H1 (cell line): ENCODE data around the gene NEUROG1. TPM values are rescaled to one million over a fixed set of nuclear protein-coding genes. Genes with fewer than 3 reads are reported as not detected.

ENCODE experiments used
- CTCF ChIA-PET: fragments of 300-600 bp; sonication (Branson Sonifier 250); formaldehyde crosslinking; loops from one replicate; lab custom pipeline; 2021; ENCODE audit not compliant: partially characterized antibody; lab: Charles Lee
- POLR2A ChIA-PET: fragments of 300-600 bp; sonication (Branson Sonifier 250); formaldehyde crosslinking; loops from one replicate; lab custom pipeline; 2021; ENCODE audit warnings: inconsistent platforms; ENCODE audit not compliant: partially characterized antibody; lab: Charles Lee
- DNase-seq, 2 experiments: peaks; one replicate each; pipeline versions ENCODE4 v3.0.0 to v3.0.0-alpha.2; 2010 to 2022; ENCODE audit warnings: low spot score in 2 of 2, low read depth in 1 of 2, mixed read lengths in 1 of 2
- FAIRE-seq: peaks from 2 replicates; lab custom pipeline; 2011; peaks lifted over from hg19 to GRCh38; lab: Jason Lieb, UNC
- H2AFZ ChIP-seq: 2 replicates; pipeline ENCODE4 v1.8.1; 2012; ENCODE audit warnings: low read length, inconsistent platforms
- H2AK5ac ChIP-seq: 2 replicates; pipeline ENCODE4 v1.6.1; 2013; ENCODE audit warnings: low read depth, low read length
- H2BK120ac ChIP-seq: replicated peaks from 2 replicates; pipeline ENCODE3; 2013; ENCODE audit warnings: low read depth, low read length, inconsistent platforms
- H2BK12ac ChIP-seq: 2 replicates; pipeline ENCODE4 v1.6.1; 2013; ENCODE audit warnings: low read depth, low read length
- H2BK15ac ChIP-seq: 2 replicates; pipeline ENCODE4 v1.6.1; 2013; ENCODE audit warnings: low read length
- H2BK20ac ChIP-seq: 2 replicates; pipeline ENCODE4 v1.6.1; 2013; ENCODE audit warnings: low read length
- H2BK5ac ChIP-seq: 2 replicates; pipeline ENCODE4 v1.6.1; 2013; ENCODE audit warnings: low read depth, low read length
- H3K14ac ChIP-seq: 2 replicates; pipeline ENCODE4 v1.6.1; 2013; ENCODE audit warnings: inconsistent platforms; ENCODE audit not compliant: insufficient read length
- H3K18ac ChIP-seq: 2 replicates; pipeline ENCODE4 v1.6.1; 2013; ENCODE audit warnings: low read length; ENCODE audit errors: extremely low read depth
- H3K23ac ChIP-seq: 2 replicates; pipeline ENCODE4 v1.6.1; 2013; ENCODE audit warnings: inconsistent platforms; ENCODE audit not compliant: insufficient read length
- H3K23me2 ChIP-seq: 2 replicates; pipeline ENCODE4 v1.6.1; 2013; ENCODE audit warnings: low read depth, low read length
- H3K27ac ChIP-seq: 2 replicates; pipeline ENCODE4 v1.6.1; 2011; ENCODE audit warnings: low read depth, low read length, inconsistent platforms
- H3K27me3 ChIP-seq, 4 experiments: replicated peaks in 1 of 4; 1 replicate in 1 of 4; 2 replicates in 3 of 4; pipeline versions ENCODE4 v1.6.1 to v1.8.1; 2011 to 2013; ENCODE audit warnings: low read length in 3 of 4, mild to moderate bottlenecking in 3 of 4, inconsistent platforms in 2 of 4, mixed read lengths in 2 of 4, moderate library complexity in 1 of 4; ENCODE audit not compliant: control insufficient read depth in 3 of 4, insufficient read depth in 3 of 4; ENCODE audit errors: extremely low read depth in 1 of 4
- H3K36me3 ChIP-seq, 4 experiments: 2 replicates each; pipeline versions ENCODE4 v1.6.1 to v1.8.1; 2011 to 2013; ENCODE audit warnings: mild to moderate bottlenecking in 4 of 4, low read length in 3 of 4, moderate library complexity in 2 of 4, control low read depth in 1 of 4, inconsistent platforms in 1 of 4; ENCODE audit not compliant: insufficient read depth in 4 of 4, control insufficient read depth in 2 of 4
- H3K4ac ChIP-seq: replicated peaks from 2 replicates; pipeline ENCODE3; 2013; ENCODE audit warnings: low read length, low read depth, mixed read lengths, inconsistent platforms; ENCODE audit not compliant: insufficient read length
- H3K4me1 ChIP-seq, 4 experiments: replicated peaks in 1 of 4; 1 replicate in 1 of 4; 2 replicates in 3 of 4; pipeline versions ENCODE4 v1.6.1 to v1.8.1; 2011 to 2013; ENCODE audit warnings: low read length in 3 of 4, inconsistent platforms in 2 of 4, mixed read lengths in 1 of 4; ENCODE audit not compliant: insufficient read depth in 4 of 4, control insufficient read depth in 3 of 4
- H3K4me2 ChIP-seq, 2 experiments: 2 replicates each; pipeline versions ENCODE4 v1.6.1 to v1.8.1; 2011 to 2013; ENCODE audit warnings: low read depth in 2 of 2, low read length in 2 of 2, control low read depth in 1 of 2, inconsistent platforms in 1 of 2, mild to moderate bottlenecking in 1 of 2; ENCODE audit not compliant: insufficient read depth in 1 of 2
- H3K4me3 ChIP-seq, 4 experiments: fragments of 200-600, 300-600 bp in 1 of 4; sonication (generic), shearing (Covaris generic), sonication (Bioruptor Twin) in 1 of 4; 2 replicates each; pipeline versions ENCODE4 v1.5.1 to v1.8.1; 2011 to 2016; ENCODE audit warnings: low read length in 4 of 4, low read depth in 3 of 4, control low read depth in 2 of 4, inconsistent platforms in 2 of 4, mild to moderate bottlenecking in 2 of 4, mixed read lengths in 1 of 4, moderate library complexity in 1 of 4; ENCODE audit not compliant: insufficient read depth in 2 of 4; ENCODE audit errors: extremely low read depth in 1 of 4
- H3K56ac ChIP-seq: replicated peaks from 2 replicates; pipeline ENCODE3; 2013; ENCODE audit warnings: low read depth, mild to moderate bottlenecking, mixed read lengths, low read length, inconsistent platforms; ENCODE audit not compliant: insufficient read length
- H3K79me1 ChIP-seq: 2 replicates; pipeline ENCODE4 v1.6.1; 2013; ENCODE audit warnings: low read depth, low read length, control low read depth
- H3K79me2 ChIP-seq, 2 experiments: 2 replicates each; pipeline versions ENCODE4 v1.6.1 to v1.8.1; 2012 to 2013; ENCODE audit warnings: low read length in 2 of 2, mild to moderate bottlenecking in 2 of 2, inconsistent platforms in 1 of 2; ENCODE audit not compliant: insufficient read depth in 2 of 2, control insufficient read depth in 1 of 2
- H3K9ac ChIP-seq, 4 experiments: replicated peaks in 1 of 4; 1 replicate in 1 of 4; 2 replicates in 3 of 4; pipeline versions ENCODE4 v1.6.1 to v1.8.1; 2011 to 2013; ENCODE audit warnings: low read depth in 3 of 4, low read length in 3 of 4, control low read depth in 2 of 4, mild to moderate bottlenecking in 2 of 4, moderate library complexity in 2 of 4, inconsistent platforms in 1 of 4; ENCODE audit errors: extremely low read depth in 1 of 4
- H3K9me3 ChIP-seq, 2 experiments: 2 replicates each; pipeline versions ENCODE4 v1.6.1 to v1.8.1; 2012 to 2013; ENCODE audit warnings: mild to moderate bottlenecking in 2 of 2, moderate library complexity in 2 of 2, control low read depth in 1 of 2, inconsistent platforms in 1 of 2, low read depth in 1 of 2, low read length in 1 of 2, mixed read lengths in 1 of 2; ENCODE audit not compliant: insufficient read depth in 2 of 2
- H4K20me1 ChIP-seq, 2 experiments: replicated peaks in 1 of 2; 2 replicates each; pipeline versions ENCODE3 to v1.8.1; 2011 to 2013; ENCODE audit warnings: inconsistent platforms in 2 of 2, low read length in 2 of 2, mild to moderate bottlenecking in 1 of 2; ENCODE audit not compliant: insufficient read depth in 2 of 2, control insufficient read depth in 1 of 2
- H4K5ac ChIP-seq: 2 replicates; pipeline ENCODE4 v1.6.1; 2013; ENCODE audit warnings: low read length, low read depth, mixed read lengths, inconsistent platforms; ENCODE audit not compliant: insufficient read length
- H4K8ac ChIP-seq: 2 replicates; pipeline ENCODE4 v1.8.0; 2013; ENCODE audit warnings: mild to moderate bottlenecking, moderate library complexity, low read length, inconsistent platforms; ENCODE audit not compliant: insufficient read depth; ENCODE audit errors: extremely low read depth
- H4K91ac ChIP-seq: replicated peaks from 2 replicates; pipeline ENCODE3; 2013; ENCODE audit warnings: low read length, mixed read lengths, inconsistent platforms; ENCODE audit not compliant: insufficient read length
- CTBP2 ChIP-seq: IDR thresholded peaks from 2 replicates; pipeline ENCODE4 v1.7.0; 2011; ENCODE audit warnings: borderline replicate concordance, mild to moderate bottlenecking, moderate library complexity, mixed read lengths, low read length; ENCODE audit not compliant: insufficient read depth, insufficient read length
- POLR2A ChIP-seq, 2 experiments: IDR thresholded peaks; 1 replicate in 1 of 2; 2 replicates in 1 of 2; pipeline ENCODE4 v1.6.1; 2011; ENCODE audit warnings: low read depth in 2 of 2, low read length in 2 of 2, mild to moderate bottlenecking in 2 of 2; ENCODE audit errors: control extremely low read depth in 1 of 2
- RBBP5 ChIP-seq: IDR thresholded peaks from 2 replicates; pipeline ENCODE4 v1.7.1; 2012; ENCODE audit warnings: low read depth, mild to moderate bottlenecking, inconsistent platforms, low read length, moderate library complexity, borderline replicate concordance
- WGBS, 2 experiments: shearing (Covaris generic) in 1 of 2; methylation state at CpG; one replicate each; pipeline versions ENCODE4 v1.1.6 to v1.1.7; 2013 to 2015; ENCODE audit warnings: low lambda C conversion rate in 2 of 2, mixed read lengths in 2 of 2, inconsistent platforms in 1 of 2, low coverage in 1 of 2, missing lambda C conversion rate in 1 of 2; ENCODE audit not compliant: insufficient replicate concordance in 2 of 2, insufficient coverage in 1 of 2, insufficient read length in 1 of 2; ENCODE audit errors: extremely low coverage in 1 of 2, missing lambda C conversion rate in 1 of 2; 5-methylcytosine and 5-hydroxymethylcytosine counted together
- polyA plus RNA-seq, 7 experiments: library from polyadenylated mRNA; depleted of rRNA in 3 of 7; stranded (reverse) in 5 of 7; unstranded in 2 of 7; fragments of >200 nt in 5 of 7; fragments of 200-250 nt in 2 of 7; gene quantifications; 1 replicate in 5 of 7; 2 replicates in 1 of 7; 4 replicates in 1 of 7; pipeline versions ENCODE4 v1.2.1 to v1.2.3, GENCODE V29; 2011 to 2013; ENCODE audit warnings: missing spikeins in 2 of 7, mixed read lengths in 2 of 7
- total RNA-seq: library from RNA; stranded (reverse); fragmentation: NEBNext Ultra II Directional; extraction: Animal tissue kit (Norgen Biotek cat#: 25700); gene quantifications from 2 replicates; pipeline ENCODE4 v1.2.1, GENCODE V29; 2021

Gene NEUROG1
- total and polyA plus RNA-seq, 2 of the 8 experiments (the other 6 are each of a cell fraction or from before 2014, with no cell fraction given): not detected

GRCh38 chr5:135521964-135522363, 13.8 kb downstream of the NEUROG1 start:
- Histone ChIP-seq H2BK5ac (no peak overlapping the region), H3K23ac (no peak overlapping the region), H3K36me3 (no peaks in the 10 kb centered on the region), H3K4me2 (no peak overlapping the region), H3K14ac (no peak overlapping the region), H2AK5ac (no peak overlapping the region), H3K27ac (no peak overlapping the region), H3K4me1 (no peaks in the 10 kb centered on the region), H3K79me2 (no peaks in the 10 kb centered on the region), H4K91ac (no peak overlapping the region), H3K18ac (no peak overlapping the region), H4K8ac (no peak overlapping the region), H3K4ac (no peak overlapping the region), H3K27me3 (peaks cover 0 to 9% (median 5%) of the 10 kb centered on the region in 4 experiments; a peak in 5 of 7 replicates), H3K23me2 (no peaks in the 10 kb centered on the region), H4K5ac (no peak overlapping the region), H2BK20ac (no peak overlapping the region), H3K9ac (no peak overlapping the region), H3K79me1 (no peaks in the 10 kb centered on the region), H3K9me3 (peaks cover 0 to 15% of the 10 kb centered on the region in 2 experiments; a peak in 2 of 4 replicates), H3K56ac (no peak overlapping the region), H3K4me3 (no peak overlapping the region), H2BK120ac (no peak overlapping the region), H2AFZ (no peak overlapping the region), H2BK12ac (no peak overlapping the region), H2BK15ac (no peak overlapping the region), H4K20me1 (no peaks in the 10 kb centered on the region)
- 78% methylated on average over 2 of the region's 2 CpGs; no CpG with 5 or more reads in 1 of the 2 experiments for WGBS, 2 experiments
- no peak for FAIRE-seq
- DNase-seq: no peak
- POLR2A ChIA-PET: no interaction called here
- CTCF ChIA-PET: interaction anchor here (0.9 to 2.7 kb wide), 4 partner anchors 10 to 55 kb away, joined by 3 to 8 read pairs (median 6); no protein-coding TSS in a partner anchor
- TF ChIP-seq POLR2A (IDR thresholded peaks at IDR 0.05; ENCODE audit: control extremely low read depth in 1 of 2, low read depth in 2 of 2, low read length in 2 of 2): no peak
- no peak for TF ChIP-seq RBBP5
- no peak for TF ChIP-seq CTBP2
